Right ventricle myocardium superior (tissue), 1 donor: Measurements from ENCODE around the gene SUGP2. TPM values are rescaled to one million over a fixed set of nuclear protein-coding genes. Genes with fewer than 3 reads are reported as not detected.

ENCODE experiments used
- ATAC-seq: fragments of 200-7000 bp; cut with Tn5 transposase; one replicate; pipeline ENCODE4 v1.9.1; 2020; ENCODE audit warnings: mild to moderate bottlenecking; ENCODE audit not compliant: poor library complexity
- DNase-seq: peaks from one replicate; pipeline ENCODE4 v3.0.0-alpha.2; 2020
- intact Hi-C: fragments of 100-400 bp; cut with DNase I; formaldehyde crosslinking; loops from one replicate; pipeline ENCODE4 v1.11.2; 2022
- total RNA-seq: library from RNA; stranded (reverse); fragmentation: NEBNext Ultra II Directional; extraction: Animal tissue kit (Norgen Biotek cat#: 25700); gene quantifications from one replicate; pipeline ENCODE4 v1.2.1, GENCODE V29; 2021
- donor health status: DM: no; HTN: yes; CAD: no; lungs with severe emphysema.

The SUGP2 gene
- total RNA-seq, 1 donor from 2014 or later, result 58.8 TPM

DNA sequence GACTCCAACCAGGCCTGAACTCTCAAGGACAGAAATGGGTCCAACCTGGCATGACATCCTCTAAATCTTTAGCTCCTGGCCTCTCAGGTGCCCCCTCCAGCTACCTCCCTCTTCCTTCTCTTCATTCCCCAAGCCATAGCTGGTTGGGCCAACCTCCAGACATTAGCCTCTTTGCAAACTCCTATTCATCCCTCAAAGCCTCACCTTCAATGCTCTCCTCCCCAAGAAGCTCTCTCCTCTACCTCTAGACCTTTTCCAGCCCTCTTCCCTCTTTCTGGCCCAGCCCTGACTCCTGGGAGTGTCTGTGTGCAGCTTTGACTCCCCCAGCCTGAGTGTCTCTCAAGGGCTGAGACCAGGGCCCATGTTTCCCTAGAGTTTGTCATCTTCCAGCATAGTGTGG lies 87.0 kb downstream of the SUGP2 start:
- no peak for ATAC-seq
- no peak for DNase-seq
- intact Hi-C loops, result no loop called here

- ATAC-seq, result no peak
- intact Hi-C loops, result no loop called here
- no peak for DNase-seq
Observed at GRCh38 chr19:18945297-18945696, 88.0 kb downstream of the SUGP2 start.

DNA sequence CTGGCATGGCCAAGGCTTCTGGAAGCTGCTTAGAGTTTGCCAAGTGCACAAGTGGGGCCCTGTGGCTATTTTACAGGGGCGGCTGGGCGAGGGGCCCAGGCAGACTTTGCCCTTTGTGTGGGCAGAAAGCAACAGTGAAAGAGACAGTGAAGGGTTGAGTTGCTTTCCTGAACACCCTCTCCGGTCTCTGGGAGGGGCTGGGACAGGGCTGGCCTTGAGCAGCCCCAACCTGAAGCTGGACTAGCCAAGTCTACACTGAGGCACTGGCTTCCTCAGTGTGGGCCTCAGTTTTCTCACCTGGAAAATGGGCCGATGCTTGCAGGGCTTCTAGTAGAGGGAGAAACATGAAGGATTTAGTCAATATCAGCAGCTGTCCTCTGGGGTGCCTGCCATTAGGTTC lies 89.9 kb downstream of the SUGP2 start:
- intact Hi-C loops, result no loop called here
- ATAC-seq (no peak), DNase-seq (no peak)

- intact Hi-C loops, result no loop called here
- ATAC-seq (no peak), DNase-seq (no peak)
Observed at GRCh38 chr19:18942692-18943091, 90.6 kb downstream of the SUGP2 start.

DNA sequence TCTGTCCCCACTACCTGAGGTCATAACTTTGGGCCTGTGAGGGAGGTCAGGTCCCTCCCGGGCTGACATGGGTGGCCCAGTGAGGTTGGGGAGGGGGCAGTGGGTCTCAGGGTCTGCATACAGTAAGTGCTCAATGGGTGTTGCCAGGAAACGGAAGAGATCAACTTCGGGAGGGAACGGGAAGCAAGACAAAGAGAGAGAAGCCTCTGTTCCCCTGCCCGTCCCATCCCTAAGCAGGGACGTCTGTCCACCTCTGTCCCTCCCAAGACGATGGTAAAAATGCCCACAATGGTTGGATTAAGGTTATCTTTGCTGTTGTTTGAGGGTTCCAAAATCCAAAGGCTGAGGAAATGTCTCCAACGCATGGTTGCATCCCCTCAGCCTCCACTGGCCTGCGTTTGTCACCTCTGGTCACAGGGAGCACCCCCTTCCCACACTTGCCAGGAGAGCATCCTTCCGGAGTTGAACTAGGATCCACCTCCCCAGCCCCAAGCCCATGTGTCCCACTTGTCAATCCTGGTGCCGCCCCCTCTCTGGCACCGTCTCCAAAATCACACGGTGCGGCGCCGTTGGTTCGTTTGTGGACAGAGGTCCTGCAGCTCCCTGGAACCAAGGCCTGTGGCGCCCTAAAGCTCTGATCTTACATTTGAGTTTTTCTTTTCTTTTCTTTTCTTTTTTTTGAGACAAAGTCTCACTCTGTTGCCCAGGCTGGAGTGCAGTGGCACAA lies 91.5 kb downstream of the SUGP2 start:
- ATAC-seq (no peak), DNase-seq (no peak)
- intact Hi-C loops, result no loop called here

Other genes with a start within 250 kb of the SUGP2 start
- gene COMP, start 242.2 kb downstream of the SUGP2 start, total RNA-seq, result not detected
- gene UPF1, start 201.6 kb downstream of the SUGP2 start, total RNA-seq, result 34.2 TPM
- 0.24 TPM for gene CERS1, start 137.4 kb downstream of the SUGP2 start, total RNA-seq
- 121 TPM for gene COPE, start 114.1 kb downstream of the SUGP2 start, total RNA-seq
- 19.2 TPM for gene DDX49, start 113.8 kb downstream of the SUGP2 start, total RNA-seq
- gene HOMER3, start 92.3 kb downstream of the SUGP2 start, total RNA-seq, result 9.9 TPM
- 15.1 TPM for gene ARMC6, start 86 bp upstream of the SUGP2 start, total RNA-seq
- 27.2 TPM for gene SLC25A42, start 30.5 kb upstream of the SUGP2 start, total RNA-seq
- 23.0 TPM for gene TMEM161A, start 105.0 kb upstream of the SUGP2 start, total RNA-seq
- 0.83 TPM for gene MEF2B, start 136.7 kb upstream of the SUGP2 start, total RNA-seq
- gene BORCS8, start 158.6 kb upstream of the SUGP2 start, total RNA-seq, result 21.0 TPM
- gene RFXANK, start 158.7 kb upstream of the SUGP2 start, total RNA-seq, result 33.9 TPM
- gene NR2C2AP, start 169.9 kb upstream of the SUGP2 start, total RNA-seq, result 5.9 TPM
- gene NCAN, start 178.4 kb upstream of the SUGP2 start, total RNA-seq, result not detected
- 0.32 TPM for gene TM6SF2, start 239.8 kb upstream of the SUGP2 start, total RNA-seq